HCT116 (cell line): Measurements from ENCODE around the gene EXOC6B. TPM values are rescaled to one million over a fixed set of nuclear protein-coding genes. Genes with fewer than 3 reads are reported as not detected.

ENCODE experiments used
- ATAC-seq: fragments of 200-7000 bp; cut with Tn5 transposase; 2 replicates; pipeline ENCODE4 v1.9.1; 2020; ENCODE audit warnings: mild to moderate bottlenecking, moderate library complexity
- BruUV-seq: library from RNA; stranded (reverse); fragments of 400-500 nt; replicated peaks from 2 replicates; lab custom pipeline; 2021; lab: Mats Ljungman, UMichigan
- CTCF ChIA-PET: fragments of 300-600 bp; sonication (Branson Sonifier 250); formaldehyde crosslinking; loops from one replicate; lab custom pipeline; 2021; ENCODE audit warnings: antibody characterized with exemption; lab: Charles Lee
- POLR2A ChIA-PET: fragments of 300-600, 350-600 bp; sonication (Branson Sonifier 250); formaldehyde crosslinking; loops from one replicate; lab custom pipeline; 2021; ENCODE audit warnings: antibody characterized with exemption; lab: Charles Lee
- RAD21 ChIA-PET, 2 experiments: fragments of 300-600 bp; sonication (Branson Sonifier 250); formaldehyde crosslinking; loops; one replicate each; lab custom pipeline; 2023; ENCODE audit warnings: low total read pairs in 2 of 2; ENCODE audit not compliant: uncharacterized antibody in 2 of 2, unreplicated experiment in 2 of 2, low non-redundant PET in 1 of 2; lab: Charles Lee
- DNase-seq: peaks from one replicate; pipeline ENCODE4 v3.0.0-alpha.2; 2010; ENCODE audit warnings: low read depth, low spot score
- H2AFZ ChIP-seq: fragments of 200-600 bp; shearing (Covaris generic), sonication (generic); 2 replicates; pipeline ENCODE4 v1.6.1; 2017; ENCODE audit warnings: low read depth, mixed run types, mixed read lengths, antibody characterized with exemption, low read length; ENCODE audit not compliant: poor library complexity, severe bottlenecking
- H3K27ac ChIP-seq: 2 replicates; pipeline ENCODE4 v1.5.1; 2012; ENCODE audit warnings: low read depth, low read length
- H3K27me3 ChIP-seq: fragments of 200-600 bp; sonication (generic); 2 replicates; pipeline ENCODE4 v1.6.1; 2016; ENCODE audit warnings: mixed run types, low read length, mixed read lengths; ENCODE audit not compliant: insufficient read depth
- H3K36me3 ChIP-seq, 2 experiments: fragments of 200-500 bp in 1 of 2; fragments of 200-600 bp in 1 of 2; sonication (Bioruptor generic) in 1 of 2; sonication (generic) in 1 of 2; 2 replicates each; pipeline versions ENCODE4 v1.5.1 to v1.6.1; 2014 to 2016; ENCODE audit warnings: low read length in 2 of 2, inconsistent platforms in 1 of 2, mixed read lengths in 1 of 2, mixed run types in 1 of 2; ENCODE audit not compliant: insufficient read depth in 2 of 2, control insufficient read depth in 1 of 2
- H3K4me1 ChIP-seq, 2 experiments: fragments of 200-600 bp in 1 of 2; sonication (generic) in 1 of 2; 2 replicates each; pipeline versions ENCODE4 v1.5.1 to v1.6.1; 2012 to 2017; ENCODE audit warnings: low read length in 2 of 2, inconsistent platforms in 1 of 2, mild to moderate bottlenecking in 1 of 2, mixed read lengths in 1 of 2, mixed run types in 1 of 2, moderate library complexity in 1 of 2; ENCODE audit not compliant: insufficient read depth in 2 of 2, control insufficient read depth in 1 of 2
- H3K4me2 ChIP-seq: fragments of 200-600 bp; sonication (generic); 2 replicates; pipeline ENCODE4 v1.6.1; 2017; ENCODE audit warnings: mixed run types, low read length, mixed read lengths
- H3K4me3 ChIP-seq, 2 experiments: fragments of 200-600 bp in 1 of 2; sonication (generic) in 1 of 2; replicated peaks in 1 of 2; 2 replicates each; pipeline ENCODE4 v1.5.1; 2011 to 2016; ENCODE audit warnings: low read length in 2 of 2, control low read depth in 1 of 2, low read depth in 1 of 2, mild to moderate bottlenecking in 1 of 2, mixed read lengths in 1 of 2, mixed run types in 1 of 2
- H3K79me2 ChIP-seq: fragments of 200-600 bp; sonication (generic); 2 replicates; pipeline ENCODE4 v1.6.1; 2017; ENCODE audit warnings: mild to moderate bottlenecking, mixed run types, low read length, moderate library complexity, mixed read lengths; ENCODE audit not compliant: insufficient read depth
- H3K9ac ChIP-seq: fragments of 200-600 bp; sonication (generic); 2 replicates; pipeline ENCODE4 v1.6.1; 2016; ENCODE audit warnings: low read length, mixed read lengths
- H3K9me2 ChIP-seq: fragments of 200-600 bp; sonication (generic), shearing (Covaris generic); 2 replicates; pipeline ENCODE4 v1.6.1; 2017; ENCODE audit warnings: mixed run types, mild to moderate bottlenecking, moderate library complexity; ENCODE audit not compliant: insufficient read depth
- H3K9me3 ChIP-seq, 2 experiments: fragments of 200-500 bp in 1 of 2; fragments of 200-600 bp in 1 of 2; sonication (Bioruptor generic) in 1 of 2; sonication (generic) in 1 of 2; 2 replicates each; pipeline ENCODE4 v1.6.1; 2014 to 2017; ENCODE audit warnings: low read length in 2 of 2, mixed read lengths in 2 of 2, inconsistent platforms in 1 of 2, low read depth in 1 of 2, mild to moderate bottlenecking in 1 of 2, mixed run types in 1 of 2, moderate library complexity in 1 of 2; ENCODE audit not compliant: control insufficient read depth in 1 of 2, insufficient read depth in 1 of 2
- H4K20me1 ChIP-seq: fragments of 200-600 bp; sonication (generic), shearing (Covaris generic); 2 replicates; pipeline ENCODE4 v1.6.1; 2017; ENCODE audit warnings: mixed run types, mild to moderate bottlenecking, moderate library complexity; ENCODE audit not compliant: insufficient read depth
- EZH2phosphoT487 ChIP-seq: fragments of 200-600 bp; IDR thresholded peaks from 2 replicates; pipeline ENCODE4 v1.6.1; 2018; ENCODE audit warnings: antibody characterized with exemption, borderline replicate concordance
- POLR2AphosphoS5 ChIP-seq: IDR thresholded peaks from 2 replicates; pipeline ENCODE4 v1.6.1; 2011; ENCODE audit warnings: mild to moderate bottlenecking, low read depth, low read length, moderate library complexity
- SIN3A ChIP-seq: IDR thresholded peaks from 2 replicates; pipeline ENCODE4 v1.6.1; 2012; ENCODE audit warnings: low read depth
- SP1 ChIP-seq: IDR thresholded peaks from 2 replicates; pipeline ENCODE4 v1.6.1; 2012; ENCODE audit warnings: low read depth
- TCF7L2 ChIP-seq: IDR thresholded peaks from 2 replicates; pipeline ENCODE4 v1.7.0; 2011; ENCODE audit warnings: borderline replicate concordance, inconsistent platforms; ENCODE audit not compliant: insufficient read depth, insufficient read length; ENCODE audit errors: extremely low read depth
- YY1 ChIP-seq: IDR thresholded peaks from 2 replicates; pipeline ENCODE4 v1.6.1; 2011; ENCODE audit warnings: low read length, low read depth, moderate library complexity, mild to moderate bottlenecking; ENCODE audit not compliant: insufficient replicate concordance; ENCODE audit errors: extremely low read depth
- intact Hi-C: fragments of 100-400 bp; cut with micrococcal nuclease; formaldehyde crosslinking; loops from 2 replicates; pipeline ENCODE4 v1.10.0; 2022
- total RNA-seq: library from RNA; stranded (reverse); gene quantifications from one replicate; pipeline ENCODE4 v1.2.1, GENCODE V29; 2021; ENCODE audit not compliant: unreplicated experiment
- TF ChIP-seq, protein P1 (sequence below): IDR thresholded peaks from 2 replicates; pipeline ENCODE4 v1.6.1; 2011; ENCODE audit warnings: mild to moderate bottlenecking, low read length, moderate library complexity; ENCODE audit not compliant: insufficient replicate concordance; ENCODE audit errors: extremely low read depth
- TF ChIP-seq, protein P2 (sequence below): IDR thresholded peaks from 2 replicates; pipeline ENCODE4 v1.6.1; 2012; ENCODE audit warnings: low read depth
- TF ChIP-seq, protein P3 (sequence below), 3 experiments: fragments of 200-600 bp in 1 of 3; sonication (generic) in 1 of 3; IDR thresholded peaks in 2 of 3; conservative IDR thresholded peaks in 1 of 3; 2 replicates each; pipeline ENCODE4 v1.5.1; 2012 to 2017; ENCODE audit warnings: low read depth in 2 of 3, low read length in 2 of 3, antibody characterized with exemption in 1 of 3, borderline replicate concordance in 1 of 3, control low read depth in 1 of 3, mild to moderate bottlenecking in 1 of 3, mixed read lengths in 1 of 3, mixed run types in 1 of 3, moderate library complexity in 1 of 3; ENCODE audit not compliant: insufficient read depth in 1 of 3
- TF ChIP-seq, protein P4 (sequence below): IDR thresholded peaks from 2 replicates; pipeline ENCODE4 v1.6.1; 2012

Gene EXOC6B
- total RNA-seq, 1 experiment from 2014 or later = 25.4 TPM

DNA sequence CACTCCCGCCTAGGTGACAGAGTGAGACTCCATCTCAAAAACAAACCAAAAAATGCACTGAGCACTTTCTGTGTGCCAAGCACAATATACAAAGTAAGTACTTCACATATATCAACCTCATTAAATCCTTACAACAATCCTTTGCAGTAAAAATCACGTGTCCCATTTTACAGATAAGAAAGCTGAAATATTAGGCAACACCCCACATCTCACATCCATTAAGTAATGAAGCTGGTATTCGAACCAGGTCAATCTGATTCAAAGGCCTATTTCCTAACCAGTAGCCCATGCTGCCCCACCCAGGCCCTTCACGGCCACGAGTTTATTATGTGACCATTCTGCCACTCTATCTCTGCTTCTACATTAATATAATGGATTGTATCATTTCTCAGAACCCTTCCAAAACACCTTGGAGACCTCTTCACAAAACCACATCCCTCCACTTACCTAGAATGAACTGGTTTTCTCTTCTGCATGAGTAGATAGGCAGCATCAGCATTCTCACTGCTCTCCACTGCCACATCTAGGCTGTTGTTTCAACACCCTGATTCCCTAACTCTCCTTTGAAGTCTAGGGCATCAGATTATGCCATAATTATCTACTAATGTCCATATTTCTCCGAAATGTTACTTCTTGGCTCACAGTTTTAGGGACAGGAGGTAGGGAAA is 3.1 kb upstream of the EXOC6B start:
- Histone ChIP-seq H3K4me1 (peaks cover 4 to 25% of the 10 kb centered on the region in 2 experiments), H3K4me2 (no peak overlapping the region), H2AFZ (no peak overlapping the region), H3K9me2 (peaks cover 3% of the 10 kb centered on the region; the same call in 1 of the 2 replicates), H3K27me3 (no peaks in the 10 kb centered on the region), H3K79me2 (0 out of 2 replicates have a peak, but pooled peaks cover 6% of the 10 kb centered on the region), H3K9me3 (no peaks in the 10 kb centered on the region), H3K4me3 (no peak overlapping the region), H3K36me3 (no peaks in the 10 kb centered on the region), H4K20me1 (no peaks in the 10 kb centered on the region), H3K9ac (no peak overlapping the region), H3K27ac (no peak overlapping the region)
- intact Hi-C loops = no loop called here
- ChIA-PET RAD21 (no interaction called here), CTCF (no interaction called here), POLR2A (no interaction called here)
- no TSS peak for BruUV-seq
- ATAC-seq (no peak), DNase-seq (no peak)
- TF ChIP-seq, protein P1, sequence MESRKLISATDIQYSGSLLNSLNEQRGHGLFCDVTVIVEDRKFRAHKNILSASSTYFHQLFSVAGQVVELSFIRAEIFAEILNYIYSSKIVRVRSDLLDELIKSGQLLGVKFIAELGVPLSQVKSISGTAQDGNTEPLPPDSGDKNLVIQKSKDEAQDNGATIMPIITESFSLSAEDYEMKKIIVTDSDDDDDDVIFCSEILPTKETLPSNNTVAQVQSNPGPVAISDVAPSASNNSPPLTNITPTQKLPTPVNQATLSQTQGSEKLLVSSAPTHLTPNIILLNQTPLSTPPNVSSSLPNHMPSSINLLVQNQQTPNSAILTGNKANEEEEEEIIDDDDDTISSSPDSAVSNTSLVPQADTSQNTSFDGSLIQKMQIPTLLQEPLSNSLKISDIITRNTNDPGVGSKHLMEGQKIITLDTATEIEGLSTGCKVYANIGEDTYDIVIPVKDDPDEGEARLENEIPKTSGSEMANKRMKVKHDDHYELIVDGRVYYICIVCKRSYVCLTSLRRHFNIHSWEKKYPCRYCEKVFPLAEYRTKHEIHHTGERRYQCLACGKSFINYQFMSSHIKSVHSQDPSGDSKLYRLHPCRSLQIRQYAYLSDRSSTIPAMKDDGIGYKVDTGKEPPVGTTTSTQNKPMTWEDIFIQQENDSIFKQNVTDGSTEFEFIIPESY = no peak
- TF ChIP-seq, protein P2, sequence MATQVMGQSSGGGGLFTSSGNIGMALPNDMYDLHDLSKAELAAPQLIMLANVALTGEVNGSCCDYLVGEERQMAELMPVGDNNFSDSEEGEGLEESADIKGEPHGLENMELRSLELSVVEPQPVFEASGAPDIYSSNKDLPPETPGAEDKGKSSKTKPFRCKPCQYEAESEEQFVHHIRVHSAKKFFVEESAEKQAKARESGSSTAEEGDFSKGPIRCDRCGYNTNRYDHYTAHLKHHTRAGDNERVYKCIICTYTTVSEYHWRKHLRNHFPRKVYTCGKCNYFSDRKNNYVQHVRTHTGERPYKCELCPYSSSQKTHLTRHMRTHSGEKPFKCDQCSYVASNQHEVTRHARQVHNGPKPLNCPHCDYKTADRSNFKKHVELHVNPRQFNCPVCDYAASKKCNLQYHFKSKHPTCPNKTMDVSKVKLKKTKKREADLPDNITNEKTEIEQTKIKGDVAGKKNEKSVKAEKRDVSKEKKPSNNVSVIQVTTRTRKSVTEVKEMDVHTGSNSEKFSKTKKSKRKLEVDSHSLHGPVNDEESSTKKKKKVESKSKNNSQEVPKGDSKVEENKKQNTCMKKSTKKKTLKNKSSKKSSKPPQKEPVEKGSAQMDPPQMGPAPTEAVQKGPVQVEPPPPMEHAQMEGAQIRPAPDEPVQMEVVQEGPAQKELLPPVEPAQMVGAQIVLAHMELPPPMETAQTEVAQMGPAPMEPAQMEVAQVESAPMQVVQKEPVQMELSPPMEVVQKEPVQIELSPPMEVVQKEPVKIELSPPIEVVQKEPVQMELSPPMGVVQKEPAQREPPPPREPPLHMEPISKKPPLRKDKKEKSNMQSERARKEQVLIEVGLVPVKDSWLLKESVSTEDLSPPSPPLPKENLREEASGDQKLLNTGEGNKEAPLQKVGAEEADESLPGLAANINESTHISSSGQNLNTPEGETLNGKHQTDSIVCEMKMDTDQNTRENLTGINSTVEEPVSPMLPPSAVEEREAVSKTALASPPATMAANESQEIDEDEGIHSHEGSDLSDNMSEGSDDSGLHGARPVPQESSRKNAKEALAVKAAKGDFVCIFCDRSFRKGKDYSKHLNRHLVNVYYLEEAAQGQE = no peak
- TF ChIP-seq EZH2phosphoT487 = no peak
- TF ChIP-seq, protein P3, sequence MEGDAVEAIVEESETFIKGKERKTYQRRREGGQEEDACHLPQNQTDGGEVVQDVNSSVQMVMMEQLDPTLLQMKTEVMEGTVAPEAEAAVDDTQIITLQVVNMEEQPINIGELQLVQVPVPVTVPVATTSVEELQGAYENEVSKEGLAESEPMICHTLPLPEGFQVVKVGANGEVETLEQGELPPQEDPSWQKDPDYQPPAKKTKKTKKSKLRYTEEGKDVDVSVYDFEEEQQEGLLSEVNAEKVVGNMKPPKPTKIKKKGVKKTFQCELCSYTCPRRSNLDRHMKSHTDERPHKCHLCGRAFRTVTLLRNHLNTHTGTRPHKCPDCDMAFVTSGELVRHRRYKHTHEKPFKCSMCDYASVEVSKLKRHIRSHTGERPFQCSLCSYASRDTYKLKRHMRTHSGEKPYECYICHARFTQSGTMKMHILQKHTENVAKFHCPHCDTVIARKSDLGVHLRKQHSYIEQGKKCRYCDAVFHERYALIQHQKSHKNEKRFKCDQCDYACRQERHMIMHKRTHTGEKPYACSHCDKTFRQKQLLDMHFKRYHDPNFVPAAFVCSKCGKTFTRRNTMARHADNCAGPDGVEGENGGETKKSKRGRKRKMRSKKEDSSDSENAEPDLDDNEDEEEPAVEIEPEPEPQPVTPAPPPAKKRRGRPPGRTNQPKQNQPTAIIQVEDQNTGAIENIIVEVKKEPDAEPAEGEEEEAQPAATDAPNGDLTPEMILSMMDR (IDR thresholded peaks at IDR 0.05 in 2 of 3, conservative IDR thresholded peaks at IDR 0.05 in 1 of 3; ENCODE audit: borderline replicate concordance in 1 of 3, insufficient read depth in 1 of 3, low read depth in 2 of 3, low read length in 2 of 3) = no peak
- TF ChIP-seq TCF7L2 = no peak
- no peak for TF ChIP-seq SP1
- TF ChIP-seq SIN3A = no peak
- TF ChIP-seq YY1 = no peak
- TF ChIP-seq, protein P4, sequence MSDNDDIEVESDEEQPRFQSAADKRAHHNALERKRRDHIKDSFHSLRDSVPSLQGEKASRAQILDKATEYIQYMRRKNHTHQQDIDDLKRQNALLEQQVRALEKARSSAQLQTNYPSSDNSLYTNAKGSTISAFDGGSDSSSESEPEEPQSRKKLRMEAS = no peak
- TF ChIP-seq POLR2AphosphoS5 = no peak
